ENCODE results near the gene DNAH14.

The DNAH14 gene

DNA sequence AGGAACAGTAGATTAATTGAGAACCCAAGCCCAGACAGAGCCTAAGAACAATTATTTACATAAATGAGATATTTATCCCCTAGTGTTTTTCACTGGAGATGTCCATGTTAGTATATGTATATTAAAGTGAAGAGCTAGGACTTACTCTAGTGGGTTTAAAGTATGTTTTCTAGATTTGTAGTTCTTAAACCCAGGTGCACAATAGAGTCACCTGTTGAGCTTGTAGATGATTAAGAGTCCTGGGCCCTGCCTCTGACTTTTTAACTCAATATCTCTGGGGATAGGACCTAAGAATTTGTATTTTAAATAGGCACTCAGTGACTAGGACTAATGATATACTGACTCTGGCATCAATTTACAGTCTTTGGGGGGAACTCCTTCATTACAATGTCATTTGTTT, 112.8 kb downstream of the DNAH14 start:
- in situ Hi-C loops (cut with HindIII; ENCODE audit: low sequenced_read_pairs), result no loop called here
- no peak for DNase-seq (ENCODE audit: low read depth)
- H3K4me3 ChIP-seq (ENCODE audit: low read depth, low read length), result no peak overlapping the region
- TF ChIP-seq, protein P1, sequence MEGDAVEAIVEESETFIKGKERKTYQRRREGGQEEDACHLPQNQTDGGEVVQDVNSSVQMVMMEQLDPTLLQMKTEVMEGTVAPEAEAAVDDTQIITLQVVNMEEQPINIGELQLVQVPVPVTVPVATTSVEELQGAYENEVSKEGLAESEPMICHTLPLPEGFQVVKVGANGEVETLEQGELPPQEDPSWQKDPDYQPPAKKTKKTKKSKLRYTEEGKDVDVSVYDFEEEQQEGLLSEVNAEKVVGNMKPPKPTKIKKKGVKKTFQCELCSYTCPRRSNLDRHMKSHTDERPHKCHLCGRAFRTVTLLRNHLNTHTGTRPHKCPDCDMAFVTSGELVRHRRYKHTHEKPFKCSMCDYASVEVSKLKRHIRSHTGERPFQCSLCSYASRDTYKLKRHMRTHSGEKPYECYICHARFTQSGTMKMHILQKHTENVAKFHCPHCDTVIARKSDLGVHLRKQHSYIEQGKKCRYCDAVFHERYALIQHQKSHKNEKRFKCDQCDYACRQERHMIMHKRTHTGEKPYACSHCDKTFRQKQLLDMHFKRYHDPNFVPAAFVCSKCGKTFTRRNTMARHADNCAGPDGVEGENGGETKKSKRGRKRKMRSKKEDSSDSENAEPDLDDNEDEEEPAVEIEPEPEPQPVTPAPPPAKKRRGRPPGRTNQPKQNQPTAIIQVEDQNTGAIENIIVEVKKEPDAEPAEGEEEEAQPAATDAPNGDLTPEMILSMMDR (IDR thresholded peaks at IDR 0.05; ENCODE audit: low read depth, low read length, missing control alignments), result no peak

DNA sequence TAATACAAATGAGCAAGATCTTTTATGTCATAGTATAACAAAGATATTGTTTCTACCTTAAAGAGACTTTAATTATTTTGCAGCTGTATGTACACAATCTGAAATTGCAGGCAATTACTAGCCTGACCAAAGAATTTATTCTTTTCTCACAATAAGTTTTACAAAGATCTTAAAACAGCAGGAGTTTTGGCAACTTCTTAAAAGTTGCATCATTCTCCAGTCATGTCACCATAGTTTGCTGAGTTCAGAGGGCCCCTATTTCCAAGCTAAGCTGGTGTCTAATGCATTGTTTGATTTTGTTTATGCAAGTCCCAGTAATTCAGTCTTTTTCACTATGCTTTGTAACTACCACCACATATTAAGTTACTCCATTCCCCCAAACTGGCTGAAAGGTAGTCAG, 114.8 kb downstream of the DNAH14 start:
- DNase-seq (ENCODE audit: low read depth), result peak; percentile 31
- in situ Hi-C loops (cut with HindIII; ENCODE audit: low sequenced_read_pairs), result no loop called here
- no peak overlapping the region for H3K4me3 ChIP-seq (ENCODE audit: low read depth, low read length)
- TF ChIP-seq, protein P1 (IDR thresholded peaks at IDR 0.05; ENCODE audit: low read depth, low read length, missing control alignments), result no peak

DNA sequence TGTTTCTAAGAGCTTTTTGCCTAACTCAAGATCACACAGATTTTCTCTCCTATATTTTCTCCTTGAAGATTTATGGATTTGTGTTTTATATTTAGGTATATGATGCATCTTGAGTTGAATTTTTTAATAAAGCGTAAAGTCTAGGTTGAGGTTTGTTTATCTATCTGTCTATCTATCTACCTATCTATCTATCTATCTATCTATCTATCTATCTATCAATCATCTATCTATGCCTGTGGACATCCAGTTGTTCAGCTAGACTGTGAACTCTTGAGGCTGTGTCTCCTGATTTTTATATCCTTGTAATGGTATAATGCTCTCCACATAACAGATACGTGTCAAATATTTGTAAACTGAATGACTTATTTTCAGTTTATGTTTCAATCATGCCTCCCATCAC, 120.1 kb downstream of the DNAH14 start:
- TF ChIP-seq, protein P1 (IDR thresholded peaks at IDR 0.05; ENCODE audit: low read depth, low read length, missing control alignments), result no peak
- DNase-seq (ENCODE audit: low read depth), result no peak
- H3K4me3 ChIP-seq (ENCODE audit: low read depth, low read length), result no peak overlapping the region
- in situ Hi-C loops (cut with HindIII; ENCODE audit: low sequenced_read_pairs), result no loop called here

DNA sequence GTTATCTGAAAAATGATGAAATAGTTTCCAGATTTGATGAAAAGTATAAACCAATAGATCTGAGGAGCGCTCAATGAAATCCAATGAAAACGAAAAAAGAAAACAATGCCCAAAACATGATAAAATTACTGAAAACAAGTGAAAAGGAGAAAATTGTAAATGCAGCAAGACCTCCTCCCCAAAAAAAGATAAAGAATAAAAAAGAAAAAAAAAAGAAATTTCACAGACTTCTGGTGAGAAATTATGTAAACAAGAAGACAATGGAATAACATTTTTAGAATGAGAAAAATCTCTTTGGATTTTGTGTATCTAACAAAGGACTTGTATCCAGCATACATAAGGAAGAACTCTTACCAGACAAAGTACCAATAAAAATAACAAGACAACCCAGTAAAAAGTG, 134.2 kb downstream of the DNAH14 start:
- DNase-seq (ENCODE audit: low read depth), result no peak
- TF ChIP-seq, protein P1 (IDR thresholded peaks at IDR 0.05; ENCODE audit: low read depth, low read length, missing control alignments), result no peak
- no peak overlapping the region for H3K4me3 ChIP-seq (ENCODE audit: low read depth, low read length)
- in situ Hi-C loops (cut with HindIII; ENCODE audit: low sequenced_read_pairs), result no loop called here

DNA sequence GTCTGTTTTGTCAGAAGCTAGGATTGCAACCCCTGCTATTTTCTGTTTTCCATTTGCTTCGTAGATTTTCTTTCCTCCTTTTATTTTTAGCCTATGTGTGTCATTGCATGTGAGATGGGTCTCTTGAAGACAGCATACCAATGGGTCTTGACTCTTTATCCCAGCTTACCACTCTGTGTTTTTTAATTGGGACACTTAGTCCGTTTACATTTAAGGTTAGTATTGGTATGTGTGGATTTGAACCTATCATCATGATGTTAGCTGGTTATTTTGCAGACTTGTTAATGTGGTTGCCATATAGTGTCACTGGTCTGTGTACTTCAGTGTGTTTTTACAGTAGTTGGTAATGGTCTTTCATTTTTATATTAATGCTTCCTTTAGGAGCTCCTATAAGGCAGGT, 141.5 kb downstream of the DNAH14 start:
- in situ Hi-C loops (cut with HindIII; ENCODE audit: low sequenced_read_pairs), result no loop called here
- DNase-seq (ENCODE audit: low read depth), result no peak
- no peak overlapping the region for H3K4me3 ChIP-seq (ENCODE audit: low read depth, low read length)
- TF ChIP-seq, protein P1 (IDR thresholded peaks at IDR 0.05; ENCODE audit: low read depth, low read length, missing control alignments), result no peak

DNA sequence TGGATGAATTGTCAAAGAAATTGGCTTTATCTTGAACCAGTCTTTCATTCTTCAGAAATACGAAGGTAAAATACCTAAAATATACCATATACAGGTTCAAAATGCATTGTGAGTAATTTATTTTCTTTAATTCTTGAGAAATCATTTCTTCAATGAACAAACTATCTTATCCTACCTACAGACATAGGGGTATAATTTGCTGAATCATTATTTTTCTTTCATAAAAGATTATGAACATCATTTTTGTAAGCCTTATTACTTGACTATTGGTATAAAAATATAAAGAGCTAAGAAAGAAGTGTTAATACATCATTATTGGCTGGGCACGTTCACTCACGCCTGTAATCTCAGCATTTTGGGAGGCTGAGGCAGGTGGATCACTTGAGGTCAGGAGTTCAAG, 167.7 kb downstream of the DNAH14 start:
- TF ChIP-seq, protein P1 (IDR thresholded peaks at IDR 0.05; ENCODE audit: low read depth, low read length, missing control alignments), result no peak
- no peak overlapping the region for H3K4me3 ChIP-seq (ENCODE audit: low read depth, low read length)
- DNase-seq (ENCODE audit: low read depth), result no peak
- in situ Hi-C loops (cut with HindIII; ENCODE audit: low sequenced_read_pairs), result no loop called here

DNA sequence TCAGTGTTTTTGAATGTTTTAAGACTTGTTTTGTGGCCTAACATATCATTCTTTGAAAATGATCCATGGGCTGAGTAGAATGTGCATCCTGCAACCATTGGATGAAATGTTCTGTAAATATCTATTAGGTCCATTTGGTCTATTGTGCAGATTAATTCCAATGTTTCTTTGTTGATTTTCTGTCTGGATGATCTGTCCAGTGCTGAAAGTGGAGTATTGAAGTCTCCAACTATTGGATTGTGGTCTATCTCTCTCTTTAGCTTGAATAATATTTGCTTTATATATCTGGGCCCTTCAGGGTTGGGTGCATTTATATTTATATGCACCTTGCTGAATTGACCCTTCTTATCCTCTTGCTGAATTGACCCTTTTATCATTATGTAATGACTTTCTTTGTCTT, 181.5 kb downstream of the DNAH14 start:
- no peak for DNase-seq (ENCODE audit: low read depth)
- H3K4me3 ChIP-seq (ENCODE audit: low read depth, low read length), result no peak overlapping the region
- in situ Hi-C loops (cut with HindIII; ENCODE audit: low sequenced_read_pairs), result no loop called here
- TF ChIP-seq, protein P1 (IDR thresholded peaks at IDR 0.05; ENCODE audit: low read depth, low read length, missing control alignments), result no peak

All from astrocyte of the cerebellum (primary cell).